Mammary epithelial cell (primary cell): ENCODE results near the gene NUTM2G.

ENCODE experiments used
- CTCF ChIP-seq, 2 donors: IDR thresholded peaks in 1 of 2; conservative IDR thresholded peaks in 1 of 2; 2 replicates each; pipeline ENCODE4 v1.5.1; 2011 to 2012; ENCODE audit warnings: inconsistent platforms in 2 of 2, low read length in 2 of 2, mild to moderate bottlenecking in 2 of 2, control low read depth in 1 of 2, low read depth in 1 of 2; ENCODE audit not compliant: insufficient read depth in 1 of 2; ENCODE audit errors: extremely low read depth in 1 of 2
- EZH2 ChIP-seq: IDR thresholded peaks from 2 replicates; pipeline ENCODE4 v1.6.1; 2012; ENCODE audit warnings: low read length, inconsistent platforms, borderline replicate concordance

DNA sequence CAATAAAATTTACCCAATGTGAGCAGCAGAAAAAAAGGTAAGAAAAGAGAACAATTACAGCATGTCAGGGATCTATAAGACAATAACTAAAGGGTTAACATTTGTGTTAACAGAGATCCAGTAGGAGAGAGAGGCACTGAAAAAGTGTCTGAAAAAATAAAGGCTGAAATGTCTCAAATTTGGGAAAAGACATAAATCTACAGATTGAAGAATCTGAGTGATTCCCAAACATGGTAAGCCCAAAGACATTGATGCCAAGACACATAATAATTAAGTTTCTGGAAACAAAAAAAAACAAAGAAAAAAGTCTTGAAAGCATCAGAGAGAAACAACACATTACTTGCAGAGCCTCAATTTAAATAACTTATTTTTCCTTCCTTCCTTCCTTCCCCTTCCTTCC lies 43.2 kb upstream of the NUTM2G start:
- TF ChIP-seq EZH2, result no peak
- no peak for TF ChIP-seq CTCF (conservative IDR thresholded peaks at IDR 0.05 in 1 of 2, IDR thresholded peaks at IDR 0.05 in 1 of 2; ENCODE audit: extremely low read depth in 1 of 2, insufficient read depth in 1 of 2, low read depth in 1 of 2, low read length in 2 of 2)
